AG04449 (cell line): ENCODE measurements around the gene KCNMA1.

Experiments
- CTCF ChIA-PET: fragments of 350-600 bp; formaldehyde crosslinking; extraction: SDS; loops from one replicate; lab custom pipeline; 2021; ENCODE audit warnings: antibody characterized with exemption; lab: Yijun Ruan, JAX
- POLR2A ChIA-PET: fragments of 400-600, 350-600 bp; formaldehyde crosslinking; extraction: SDS; loops from one replicate; lab custom pipeline; 2020; ENCODE audit warnings: antibody characterized with exemption, inconsistent platforms; lab: Yijun Ruan, JAX
- DNase-seq: peaks from one replicate; pipeline ENCODE4 v3.0.0-alpha.2; 2010; ENCODE audit warnings: low read depth, low spot score
- H3K4me3 ChIP-seq: 2 replicates; pipeline ENCODE4 v1.5.1; 2011; ENCODE audit warnings: low read depth, mild to moderate bottlenecking, control low read depth, low read length
- CTCF ChIP-seq: IDR thresholded peaks from one replicate; pipeline ENCODE4 v1.5.1; 2011; ENCODE audit warnings: mild to moderate bottlenecking, moderate library complexity, low read length, control low read depth, inconsistent platforms; ENCODE audit not compliant: insufficient read depth; ENCODE audit errors: missing control alignments

The KCNMA1 gene

GRCh38 chr10:77571490-77571889 lies 66.1 kb downstream of the KCNMA1 start:
- ChIA-PET POLR2A (no interaction called here), CTCF (interaction anchor here (1.2 kb wide), 1 partner anchor 11 kb away, joined by 3 read pairs; no protein-coding TSS in a partner anchor)
- TF ChIP-seq CTCF, result no peak
- DNase-seq, result no peak
- H3K4me3 ChIP-seq, result no peak overlapping the region

- CTCF ChIA-PET, result interaction anchor here (0.9 kb wide), 1 partner anchor 401 kb away, joined by 3 read pairs; no protein-coding TSS in a partner anchor
- DNase-seq, result no peak
- POLR2A ChIA-PET, result no interaction called here
- no peak for TF ChIP-seq CTCF
- H3K4me3 ChIP-seq, result no peak overlapping the region
These were observed 70.6 kb downstream of the KCNMA1 start for GRCh38 chr10:77566914-77567566.

GRCh38 chr10:77566236-77566635 lies 71.4 kb downstream of the KCNMA1 start:
- H3K4me3 ChIP-seq, result no peak overlapping the region
- DNase-seq, result no peak
- TF ChIP-seq CTCF, result no peak
- ChIA-PET POLR2A (interaction anchor here (1.0 kb wide), 1 partner anchor 37 kb away, joined by 3 read pairs; no protein-coding TSS in a partner anchor), CTCF (no interaction called here)

- ChIA-PET CTCF (interaction anchor here (0.9 to 1.3 kb wide), 5 partner anchors 23 to 70 kb away, joined by 3 to 4 read pairs (median 3); no protein-coding TSS in a partner anchor), POLR2A (interaction anchor here (0.9 to 1.0 kb wide), 3 partner anchors 37 to 64 kb away, joined by 3 to 4 read pairs (median 3); no protein-coding TSS in a partner anchor)
- no peak overlapping the region for H3K4me3 ChIP-seq
- DNase-seq, result no peak
- TF ChIP-seq CTCF, result no peak
These were observed 72.0 kb downstream of the KCNMA1 start for GRCh38 chr10:77565590-77566023.

DNA sequence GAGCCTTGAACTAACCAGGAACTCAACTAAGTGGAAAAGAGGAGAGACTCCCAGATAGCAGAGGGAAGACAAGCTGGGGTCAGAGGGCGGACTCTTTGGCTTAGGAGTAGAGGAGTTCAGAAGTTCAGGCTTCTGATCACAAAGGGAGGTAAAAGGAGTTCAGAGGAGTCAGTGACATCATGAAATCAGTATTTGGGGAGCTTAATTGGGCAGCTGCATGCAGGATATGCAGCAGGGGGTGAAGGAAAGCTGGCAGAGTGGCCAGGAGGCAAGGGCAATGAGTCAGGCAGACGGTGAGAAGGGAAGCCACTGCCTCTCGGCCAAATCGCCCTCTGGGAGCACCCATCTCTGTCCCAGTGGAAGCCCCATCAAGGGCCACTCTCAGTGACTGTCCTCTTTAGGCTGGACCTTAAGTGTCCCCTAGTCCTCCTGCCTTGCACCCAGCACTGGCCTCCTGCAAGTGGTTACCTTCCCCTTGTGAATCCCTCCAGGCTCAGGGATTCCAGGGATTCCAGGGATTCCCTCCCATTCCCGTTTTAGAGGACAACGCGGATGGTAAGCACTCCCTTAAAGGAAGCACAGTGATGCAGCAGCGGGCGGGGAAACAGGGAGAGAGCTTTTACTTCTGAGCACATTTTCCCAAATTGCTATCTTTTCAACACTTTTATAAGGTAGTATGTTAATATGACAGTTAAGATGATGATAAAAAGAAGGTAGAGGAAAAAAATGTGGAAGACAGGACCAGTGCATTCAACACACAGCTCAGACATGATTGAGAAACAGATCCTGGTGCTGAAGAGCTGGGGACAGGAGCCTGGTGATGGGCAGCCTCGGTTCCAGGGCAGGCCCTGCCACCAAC lies 72.6 kb downstream of the KCNMA1 start:
- CTCF ChIA-PET, result interaction anchor here (0.9 to 1.3 kb wide), 5 partner anchors 22 to 71 kb away, joined by 3 to 4 read pairs (median 3); no protein-coding TSS in a partner anchor
- peak overlapping the region; percentile 25; the same call in 1 of the 2 replicates for H3K4me3 ChIP-seq
- DNase-seq, result no peak
- POLR2A ChIA-PET, result interaction anchor here (0.9 to 1.0 kb wide), 3 partner anchors 38 to 63 kb away, joined by 3 to 4 read pairs (median 3); no protein-coding TSS in a partner anchor
- no peak for TF ChIP-seq CTCF
